HuH-7 (cell line): ENCODE results near the gene DZIP3.

Experiments
- DNase-seq: peaks from one replicate; pipeline ENCODE4 v3.0.0; 2011; ENCODE audit warnings: low spot score

DZIP3 gene

DNA sequence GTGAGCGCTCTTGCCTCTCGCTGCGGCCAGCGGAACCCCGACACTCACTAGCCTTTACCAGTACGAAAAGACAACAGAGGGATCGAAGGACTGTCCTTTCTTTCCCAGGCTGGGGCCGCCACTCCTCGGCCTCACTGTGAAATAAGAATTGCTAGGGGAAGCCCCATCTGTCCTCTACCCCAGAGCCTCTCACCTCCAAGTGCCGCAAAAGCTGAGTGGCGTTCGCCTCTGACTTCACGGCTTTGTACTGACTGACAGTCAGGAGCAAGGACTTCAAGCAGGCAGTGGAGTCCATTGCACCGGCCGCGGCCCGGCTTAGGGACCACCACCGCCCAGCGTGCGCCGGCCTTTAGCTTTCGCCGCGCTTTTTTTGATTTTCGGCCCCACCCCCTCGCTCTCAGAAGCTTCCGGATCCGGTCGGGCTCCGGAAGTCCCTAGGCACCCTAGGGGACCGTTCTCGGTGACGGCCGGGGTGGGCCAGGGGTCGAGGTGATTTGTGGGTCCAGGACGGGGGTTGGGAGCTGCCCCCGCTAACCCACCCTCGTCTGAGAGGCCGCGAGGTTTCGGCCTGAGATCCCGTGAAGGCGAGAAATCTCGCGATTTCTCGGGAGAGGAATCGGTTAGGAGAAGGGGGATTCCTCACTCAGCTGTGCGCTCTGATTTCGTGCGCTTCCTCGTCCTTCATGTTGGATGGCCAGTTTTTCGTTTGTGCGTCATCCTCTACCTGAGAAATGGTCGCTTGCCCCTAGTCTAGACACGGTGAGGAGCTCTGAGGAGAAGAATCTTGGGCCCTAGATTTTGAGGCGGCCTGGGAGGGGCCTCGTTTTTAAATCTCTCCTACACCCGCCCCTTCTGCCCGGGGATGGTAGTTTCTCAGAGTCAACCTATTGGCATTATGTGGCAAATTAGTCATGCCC is at the start of gene DZIP3, which contains the start of gene CIP2A:
Gene DZIP3, plus strand, starts transcription at position 642 of the 917 bp plus-strand sequence. CDS start 15,685 bp downstream, outside the sequence.
Gene CIP2A, minus strand, starts transcription at position 358 of the 917 bp plus-strand sequence. Its CDS starts 63 bp downstream, at position 295.
- peak; percentile 93 for DNase-seq

- DNase-seq = no peak
These were observed 43.3 kb upstream of the DZIP3 start for GRCh38 chr3:108546247-108546646.

GRCh38 chr3:108546692-108547091 is 42.8 kb upstream of the DZIP3 start:
- DNase-seq = no peak

DNA sequence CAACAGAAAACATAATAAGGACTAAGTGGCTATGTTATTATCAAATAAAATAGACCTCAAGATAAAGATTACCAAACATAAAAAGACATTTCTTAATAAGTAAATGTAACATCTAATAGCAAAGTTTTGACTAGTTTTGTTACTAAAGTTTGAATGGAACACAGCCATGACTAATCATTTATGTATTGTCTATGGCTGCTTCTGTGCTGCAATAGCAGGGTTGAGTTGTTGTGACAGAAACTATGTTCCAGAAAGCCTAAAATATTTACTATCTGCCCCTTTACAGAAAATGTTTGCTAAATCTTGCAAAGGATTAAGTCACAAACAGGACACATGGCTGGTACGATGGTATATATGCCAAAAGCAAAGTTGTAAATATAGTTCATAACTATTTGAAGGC is 41.2 kb upstream of the DZIP3 start:
- no peak for DNase-seq

- DNase-seq = no peak
These were observed 40.6 kb upstream of the DZIP3 start for GRCh38 chr3:108548886-108549285.

DNA sequence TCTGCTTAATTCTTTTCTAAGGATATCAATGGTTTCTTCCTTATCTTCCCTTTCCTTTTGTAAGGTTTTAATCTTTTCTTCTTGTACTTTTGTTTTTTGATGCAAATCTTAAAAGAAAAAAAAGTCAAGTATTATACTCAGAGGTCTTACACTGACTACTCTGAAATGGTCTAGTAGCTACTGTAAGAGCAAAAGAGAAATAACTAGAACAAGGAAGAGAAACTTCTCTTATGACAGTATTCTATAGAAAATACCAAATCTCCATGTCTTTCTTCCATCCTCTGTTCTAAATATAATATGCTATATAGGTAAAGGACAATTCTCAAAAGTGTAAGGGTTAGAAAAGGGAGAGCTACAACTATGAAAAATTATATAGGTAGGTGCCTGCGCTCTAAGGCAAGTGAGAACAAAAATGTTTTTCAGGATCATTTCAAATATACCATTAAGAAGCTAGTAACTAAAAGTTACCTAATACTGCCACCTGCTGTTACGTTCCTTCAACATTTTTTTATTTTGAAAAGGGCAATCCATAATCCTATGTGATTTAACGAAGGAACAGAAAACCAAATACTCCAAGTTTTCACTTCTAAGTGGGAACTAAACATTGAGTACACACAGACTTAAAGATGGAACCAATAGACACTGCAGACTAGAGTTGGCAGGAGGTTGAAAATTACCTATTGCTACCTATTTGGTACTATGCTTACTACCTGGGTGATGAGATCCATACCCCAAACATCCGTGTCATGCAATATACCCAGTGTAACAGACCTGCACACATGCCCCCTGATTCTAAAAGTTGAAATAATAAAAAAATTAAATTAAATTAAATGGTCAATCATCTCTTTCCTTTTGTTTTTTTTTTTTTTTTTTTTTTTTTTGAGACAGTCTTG is 37.0 kb upstream of the DZIP3 start:
- DNase-seq = no peak

DNA sequence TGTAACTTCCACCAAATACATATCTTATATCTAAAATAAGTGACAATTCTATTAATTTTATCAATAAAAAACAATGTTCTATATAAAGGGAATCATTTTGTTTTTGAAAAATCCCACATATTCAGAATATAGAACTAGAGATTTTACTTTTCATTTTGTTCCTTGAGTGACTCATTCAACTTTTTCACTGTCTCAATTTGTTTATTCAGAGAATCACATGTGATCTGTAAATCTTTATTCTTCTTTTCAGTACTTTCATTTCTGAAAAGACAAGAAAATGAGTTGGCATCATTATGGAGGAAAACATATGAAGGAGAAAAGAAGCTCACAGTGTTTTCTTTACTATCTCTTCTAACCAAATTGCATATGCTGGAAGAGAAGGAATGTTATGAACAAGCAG is 35.3 kb upstream of the DZIP3 start:
- DNase-seq = no peak

DNA sequence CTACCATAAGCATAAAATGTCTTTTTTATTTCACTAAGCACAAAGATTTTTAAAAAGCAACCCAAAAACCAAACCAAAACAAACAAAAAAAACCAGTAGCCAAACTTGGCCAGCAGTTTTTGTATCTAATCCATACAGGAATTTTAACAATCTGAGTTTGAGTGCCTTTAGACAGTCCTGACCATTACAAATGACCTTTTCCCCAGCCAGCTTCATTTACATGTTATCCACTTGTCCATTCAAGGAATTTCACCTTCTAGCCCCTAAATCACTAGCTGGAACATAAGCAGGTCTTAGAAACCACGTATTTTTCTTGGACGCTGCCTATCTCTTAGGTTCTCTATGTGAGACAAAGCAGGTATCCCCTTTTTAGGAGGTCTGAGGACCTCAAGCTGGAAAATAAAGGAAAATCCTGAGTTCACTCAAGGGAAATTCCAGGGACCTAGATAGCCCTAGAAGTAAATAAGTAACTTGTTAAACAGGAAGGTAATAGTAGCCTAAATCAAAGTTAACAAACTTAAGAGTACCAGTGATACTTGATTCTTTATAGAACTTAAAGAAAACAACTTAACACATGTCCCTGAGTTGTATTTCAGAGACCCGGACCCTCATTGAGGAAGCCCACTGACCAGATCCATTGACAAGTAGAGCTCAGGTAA is 34.5 kb upstream of the DZIP3 start:
- peak; percentile 11 for DNase-seq

DNA sequence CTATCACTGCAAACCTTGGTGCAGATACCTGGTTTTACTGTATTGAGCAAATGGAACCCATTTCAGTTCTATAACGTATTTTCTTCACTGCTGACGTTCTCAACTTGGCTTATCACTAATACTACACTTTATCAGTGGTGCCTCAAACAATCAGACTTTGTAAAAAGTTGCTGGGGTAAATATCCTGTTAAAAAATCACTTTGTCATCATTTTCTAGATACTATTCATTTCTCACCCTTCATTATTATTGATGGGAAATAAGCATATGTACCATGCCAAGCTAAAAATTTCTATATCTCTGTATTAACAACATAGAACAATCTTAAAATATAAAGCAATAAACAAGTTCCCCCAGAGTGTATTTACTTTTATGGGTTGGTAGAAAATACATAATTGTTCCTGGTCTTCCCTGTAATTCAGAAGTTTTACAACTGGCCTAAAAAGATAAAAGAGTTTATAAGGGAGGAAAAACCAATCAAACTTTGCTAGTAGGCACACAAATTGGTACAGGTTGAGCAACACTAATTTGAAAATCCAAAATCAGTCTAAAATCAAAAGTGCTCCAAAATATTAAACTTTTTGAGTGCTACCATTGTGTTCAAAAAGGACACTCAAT is 33.4 kb upstream of the DZIP3 start:
- no peak for DNase-seq

- no peak for DNase-seq
These were observed 27.0 kb upstream of the DZIP3 start for GRCh38 chr3:108562565-108562964.

- no peak for DNase-seq
These were observed 25.0 kb upstream of the DZIP3 start for GRCh38 chr3:108564564-108564963.

DNA sequence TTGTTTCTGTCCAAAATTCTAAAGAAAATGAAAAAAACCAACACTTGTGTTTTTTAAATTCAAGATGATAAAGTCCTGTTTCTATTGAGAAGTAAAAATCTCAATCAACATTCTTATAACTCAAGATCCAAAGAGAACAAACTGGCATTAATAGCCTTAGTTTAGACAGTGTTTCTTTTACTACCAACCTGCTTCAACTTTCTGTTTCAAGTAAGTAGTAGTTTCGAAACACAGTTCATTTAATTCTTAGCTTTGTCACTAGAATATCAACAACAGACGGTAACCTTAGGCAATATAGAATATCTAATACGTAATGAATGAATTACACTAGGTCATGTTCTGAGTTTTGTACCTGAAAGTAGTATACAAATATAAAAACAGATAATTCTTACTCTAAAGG is 24.0 kb upstream of the DZIP3 start:
- no peak for DNase-seq

DNA sequence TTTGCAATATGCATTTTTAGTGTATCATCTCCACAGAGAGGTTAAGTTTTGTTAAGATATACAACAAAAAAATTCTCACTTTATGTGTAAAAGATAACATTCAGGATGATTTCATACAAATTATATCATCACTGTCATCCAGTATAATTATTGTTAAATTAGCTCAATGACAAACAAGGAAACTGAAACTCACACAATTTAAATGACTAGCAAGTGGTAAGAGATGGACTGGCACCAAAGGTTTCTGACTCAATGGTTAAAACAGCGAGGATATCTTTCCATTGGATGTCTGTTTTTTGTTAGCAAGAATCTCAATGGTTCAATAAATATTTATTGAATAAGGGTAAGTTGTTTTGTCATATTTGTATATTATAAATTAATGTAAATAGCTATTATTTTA is 22.9 kb upstream of the DZIP3 start:
- DNase-seq = no peak

GRCh38 chr3:108569336-108569735 is 20.2 kb upstream of the DZIP3 start:
- no peak for DNase-seq

GRCh38 chr3:108578064-108578463 is 11.5 kb upstream of the DZIP3 start:
- no peak for DNase-seq

DNA sequence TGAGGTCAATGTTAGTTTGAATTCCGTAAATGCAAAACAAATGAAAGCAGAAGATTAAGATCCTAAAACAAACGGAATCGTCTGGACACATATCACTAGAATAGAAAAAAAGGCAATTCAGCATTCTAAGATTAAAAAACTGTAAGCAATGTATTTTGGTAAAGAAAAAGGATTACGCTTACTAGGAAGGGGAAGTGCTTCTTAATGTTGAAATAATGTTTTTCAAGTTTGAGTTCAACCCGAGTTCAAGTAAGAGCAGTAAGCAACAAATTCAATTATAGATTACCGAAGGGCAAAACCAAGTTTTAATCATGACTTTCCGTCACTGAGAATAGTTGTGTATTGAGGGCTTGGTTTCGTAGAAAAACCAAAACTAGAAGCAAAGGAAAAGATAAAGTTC is 921 bp upstream of the DZIP3 start:
- no peak for DNase-seq

DNA sequence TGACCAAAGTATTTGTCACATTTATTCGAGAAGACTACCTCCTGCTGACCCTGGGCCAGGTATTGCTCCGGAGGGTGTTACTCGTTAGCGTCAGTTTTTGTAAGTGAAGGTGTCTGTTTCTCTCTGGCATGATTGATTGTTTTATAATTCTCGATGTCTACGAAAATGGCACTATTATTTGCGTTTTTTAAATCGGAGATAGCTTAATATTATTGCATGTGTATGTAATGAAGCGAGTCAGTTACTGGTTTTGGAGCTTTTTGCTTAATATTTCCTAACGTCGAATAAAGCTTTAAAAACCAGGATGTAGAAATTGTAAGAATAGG is 439 bp downstream of the DZIP3 start:
- DNase-seq = no peak

DNA sequence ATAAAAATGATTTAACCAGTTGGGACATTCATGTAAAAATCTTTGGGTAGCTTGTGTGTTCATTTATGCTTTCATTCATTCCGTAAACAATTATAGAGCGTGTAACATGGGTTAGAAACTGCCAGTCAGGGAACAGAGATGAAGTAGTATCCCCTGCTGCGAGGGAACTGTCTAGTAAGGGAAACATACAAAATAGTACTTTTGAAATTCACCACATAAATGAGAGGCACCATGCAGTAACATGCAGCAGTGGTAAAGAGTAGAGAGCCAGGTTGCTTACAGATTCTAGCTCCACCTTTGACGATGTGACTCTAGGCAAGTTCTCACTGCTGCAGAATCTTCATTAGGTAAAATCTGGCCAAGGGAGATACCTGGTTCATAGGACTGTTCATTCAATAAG is 938 bp downstream of the DZIP3 start:
- DNase-seq = no peak

DNA sequence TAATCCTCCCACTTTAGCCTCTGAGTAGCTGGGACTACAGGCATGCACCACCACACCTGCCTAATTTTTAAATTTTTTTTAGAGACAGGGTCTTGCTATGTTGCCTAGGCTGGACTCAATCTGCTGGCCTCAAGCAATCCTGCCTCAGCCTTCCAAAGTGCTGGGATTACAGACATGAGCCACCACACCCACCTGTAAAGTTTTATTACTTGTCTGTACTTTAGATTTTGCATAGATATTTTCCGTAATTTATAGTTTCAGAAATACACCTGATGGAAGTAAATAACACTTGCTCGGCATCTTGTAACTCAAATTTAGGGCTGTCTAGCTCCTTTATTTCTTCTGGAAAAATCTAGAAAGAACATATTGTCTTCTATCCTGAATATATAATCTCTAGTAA is 5.8 kb downstream of the DZIP3 start:
- no peak for DNase-seq

DNA sequence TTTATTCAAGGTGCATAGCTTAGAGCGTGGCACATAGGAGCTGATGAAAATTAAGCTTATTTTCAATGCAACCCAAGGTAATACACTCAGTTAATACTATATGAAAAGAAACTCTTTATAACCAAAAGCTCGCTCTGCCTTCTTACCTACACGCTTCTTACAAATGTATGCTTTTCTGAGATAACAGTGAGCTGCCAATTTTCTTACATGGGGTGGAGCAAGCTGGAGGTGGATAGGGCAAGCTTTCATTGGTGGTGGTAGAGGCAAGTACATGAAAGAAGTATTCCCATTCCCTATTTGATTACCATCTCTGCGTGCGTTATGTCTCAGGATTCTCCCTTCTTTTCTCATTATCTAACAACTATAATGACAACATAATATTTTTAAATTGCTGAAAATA is 8.9 kb downstream of the DZIP3 start:
- no peak for DNase-seq

- DNase-seq = no peak
These were observed 10.3 kb downstream of the DZIP3 start for GRCh38 chr3:108599677-108600409.
